HG03378 (cell line): Measurements from ENCODE around the gene ADAMTS6.
"Not testable (repeated sequence)": the region's sequence is repeated elsewhere in the genome, so short reads cannot be mapped to it uniquely, and the experiment has no call there.

ENCODE experiments used
- ATAC-seq: cut with Tn5 transposase; IDR thresholded peaks from one replicate; pipeline ENCODE4 v1.9.1; 2021; ENCODE audit warnings: mild to moderate bottlenecking, moderate library complexity; ENCODE audit not compliant: unreplicated experiment

ADAMTS6 gene

DNA sequence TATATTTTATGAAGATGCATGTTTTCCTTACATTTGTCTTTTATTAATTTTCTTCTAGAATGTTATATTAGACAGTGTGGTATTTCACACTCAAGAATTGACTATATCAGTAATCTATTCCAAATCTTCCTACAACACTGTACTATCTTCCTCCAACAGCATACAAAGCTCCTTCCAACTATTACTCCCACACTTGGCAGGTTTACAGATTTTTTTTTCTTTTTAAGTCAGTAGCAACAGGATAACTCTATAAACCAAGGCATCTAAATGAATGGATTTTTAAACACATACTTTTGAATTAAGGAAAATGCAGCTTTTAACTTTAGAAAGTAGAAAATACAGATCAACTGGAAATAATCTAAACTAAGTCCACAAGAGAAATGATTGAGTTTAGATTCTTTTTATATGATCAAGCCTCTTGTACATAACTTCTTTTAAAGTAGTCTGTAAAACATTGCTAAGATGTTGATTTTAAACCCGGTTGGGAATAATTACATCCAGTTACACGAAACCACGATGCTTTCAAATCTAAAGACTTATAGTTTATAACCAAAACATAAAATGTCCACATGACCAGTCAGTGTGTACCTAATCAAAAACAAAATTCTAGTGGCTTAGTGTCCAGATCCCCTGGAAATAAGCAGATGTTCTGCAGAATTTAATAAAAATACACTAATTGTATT is 281.6 kb downstream of the ADAMTS6 start:
- no peak for ATAC-seq

DNA sequence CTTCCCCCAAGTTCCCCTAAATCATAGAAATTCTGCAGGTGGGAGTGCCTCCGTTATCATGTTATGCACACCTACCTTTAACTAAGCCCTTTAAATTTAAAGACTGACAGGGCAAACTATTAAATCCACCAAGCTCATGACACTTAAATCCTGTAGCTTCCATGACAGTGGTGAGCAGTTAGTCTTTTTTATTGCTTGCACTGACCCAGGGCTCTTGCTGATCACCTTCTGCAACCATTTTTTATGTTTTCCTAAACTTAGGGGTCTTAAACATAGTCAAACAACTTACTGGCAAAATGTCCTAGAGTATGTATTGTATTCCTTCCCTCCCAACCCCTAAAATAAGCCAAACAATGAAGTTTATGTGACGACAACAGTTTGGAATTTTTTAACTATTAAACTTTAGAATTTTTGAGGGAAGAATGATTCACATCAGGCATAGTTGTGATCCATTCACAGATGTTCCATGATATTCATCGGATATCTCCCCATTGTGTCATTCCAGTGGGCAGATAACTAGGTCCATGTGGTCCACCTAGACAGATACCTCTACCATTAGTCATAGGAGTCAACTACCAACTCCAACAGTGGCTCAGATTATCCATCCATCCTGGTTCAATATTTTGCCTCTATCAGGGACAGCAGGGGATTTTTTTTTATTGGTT is 283.1 kb downstream of the ADAMTS6 start:
- no peak for ATAC-seq

DNA sequence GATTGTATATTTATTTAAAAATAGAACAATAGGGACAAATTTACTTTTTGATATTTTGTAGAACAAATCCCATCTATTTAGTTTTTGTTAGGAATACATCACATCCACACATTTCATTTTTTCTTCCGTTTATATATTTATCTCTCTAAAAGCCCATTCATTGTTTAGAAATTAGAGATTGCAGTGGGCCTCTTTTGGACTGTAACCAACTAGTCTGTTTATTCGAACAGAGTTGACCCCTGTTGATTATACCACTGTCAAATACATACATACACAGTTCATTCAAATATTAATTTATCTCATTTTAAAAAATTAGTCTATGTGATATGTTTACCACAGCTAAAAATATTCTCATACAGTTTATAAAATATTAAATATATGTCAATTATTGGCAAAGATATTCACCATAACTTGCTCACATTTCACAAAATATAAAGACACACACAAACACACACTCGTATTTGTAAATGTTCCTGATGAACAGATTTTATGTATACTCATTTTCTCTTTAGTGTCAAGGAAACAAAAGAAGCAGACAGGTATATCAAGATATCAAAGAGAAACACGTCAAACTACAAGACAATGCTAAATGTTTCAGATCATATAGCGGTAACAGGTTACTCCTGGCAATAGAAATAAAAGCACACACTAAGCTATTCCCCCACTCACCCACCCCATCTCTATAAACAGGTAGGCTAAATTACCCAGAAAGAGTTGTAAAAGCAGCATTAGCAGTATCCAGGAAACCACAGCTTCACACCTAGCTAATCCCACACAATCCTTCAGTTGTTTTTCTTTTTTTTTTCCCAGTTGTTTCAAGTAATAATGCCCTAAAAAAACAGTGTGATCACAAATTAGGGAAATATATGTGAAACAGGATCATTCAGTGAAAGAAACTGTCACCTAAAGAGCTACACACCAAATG is 283.9 kb downstream of the ADAMTS6 start:
- ATAC-seq: no peak

DNA sequence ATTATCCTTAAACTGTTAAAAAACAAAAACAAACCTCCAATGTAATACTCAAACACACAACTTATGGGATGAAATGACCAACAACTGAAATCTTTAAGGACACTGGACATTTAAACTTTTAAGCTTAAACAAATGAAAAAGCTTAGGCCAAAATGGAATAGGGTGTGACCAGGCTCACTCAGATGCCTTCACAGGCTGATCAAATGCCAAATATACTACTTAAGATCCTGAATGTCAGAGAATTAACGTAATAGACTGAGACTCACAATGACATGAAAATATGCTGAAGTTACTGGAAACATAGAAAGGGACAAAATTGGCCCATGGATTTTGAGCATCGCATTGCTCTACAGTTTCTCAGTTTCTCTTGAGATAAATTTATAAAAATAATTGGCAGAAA is 286.8 kb downstream of the ADAMTS6 start:
- no peak for ATAC-seq

DNA sequence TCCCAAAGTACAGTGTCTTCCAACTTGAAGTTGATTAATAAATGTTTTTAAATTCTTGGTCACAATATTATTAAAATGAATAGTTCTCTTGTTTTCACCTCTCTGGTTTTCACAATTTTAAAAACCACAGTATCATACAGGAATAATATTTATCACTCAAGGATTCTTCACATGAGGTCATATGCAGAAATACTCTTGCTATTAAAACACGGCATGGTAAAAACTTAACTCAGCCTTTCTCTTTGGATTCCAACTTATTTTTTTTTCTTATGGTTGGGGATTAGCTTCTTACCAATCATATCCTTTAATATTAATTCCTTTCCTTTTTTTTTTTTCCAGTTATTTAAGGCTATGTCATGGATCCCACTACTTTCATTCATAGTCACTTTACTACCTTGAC is 289.4 kb downstream of the ADAMTS6 start:
- ATAC-seq: no peak

DNA sequence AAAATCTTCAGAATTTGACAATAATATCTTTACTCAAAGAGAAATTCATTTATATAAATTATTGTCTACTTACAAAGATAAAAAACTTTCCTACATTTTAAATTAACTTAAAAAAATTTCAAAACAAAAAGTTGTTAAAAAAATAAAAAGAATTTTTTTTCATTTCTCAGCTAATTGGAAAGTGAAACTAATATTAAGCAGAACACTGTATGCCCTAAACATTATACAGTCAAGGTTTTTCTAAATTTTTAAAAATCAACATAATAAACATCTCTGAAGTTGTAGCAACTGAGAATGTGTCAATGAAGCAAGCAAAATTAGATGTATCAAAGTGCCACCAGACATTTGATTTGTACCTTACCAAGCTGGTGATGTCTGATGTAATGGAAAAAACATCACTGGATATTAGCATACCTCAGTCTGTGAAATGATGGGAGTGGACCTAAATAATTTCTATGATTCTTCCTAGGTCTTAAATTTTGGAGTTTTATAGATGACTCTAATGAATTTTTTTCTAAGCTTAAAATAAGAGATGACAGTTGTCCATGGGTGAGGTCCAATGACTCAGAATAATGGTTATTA is 290.1 kb downstream of the ADAMTS6 start:
- ATAC-seq: no peak

DNA sequence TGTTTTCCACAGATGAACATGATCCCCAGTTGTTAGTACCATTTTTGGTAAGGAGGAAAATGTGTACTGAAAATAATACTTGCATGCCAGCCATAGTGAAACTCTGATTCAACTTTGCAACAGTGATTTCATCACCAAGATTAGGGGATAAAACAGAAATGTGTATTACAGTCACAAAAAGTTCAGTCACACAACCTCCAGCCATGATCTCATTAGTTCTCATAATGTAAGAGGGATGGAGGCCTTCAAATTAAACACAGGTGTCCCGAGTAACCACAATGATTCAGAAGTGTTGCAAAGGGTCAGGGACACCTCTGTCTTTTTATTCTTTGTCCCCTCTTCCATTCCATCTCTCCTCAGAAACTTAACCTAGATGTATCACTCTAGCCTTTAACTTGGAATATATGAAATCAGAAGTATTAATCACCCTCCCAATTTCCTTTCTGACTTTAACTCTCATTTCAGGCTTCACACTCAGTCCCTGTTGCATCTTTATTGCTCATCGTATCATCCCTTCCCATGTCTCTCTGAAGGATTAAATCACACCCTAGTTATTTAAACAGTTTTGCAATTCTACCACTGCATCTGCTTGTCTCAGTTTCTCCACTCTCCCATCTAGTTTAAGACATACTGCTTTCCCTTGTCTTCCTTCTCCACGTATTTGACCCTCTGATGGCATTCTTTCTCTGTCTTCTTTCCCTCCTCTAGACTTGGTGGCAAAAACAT is 291.2 kb downstream of the ADAMTS6 start:
- peak; percentile 83 for ATAC-seq

DNA sequence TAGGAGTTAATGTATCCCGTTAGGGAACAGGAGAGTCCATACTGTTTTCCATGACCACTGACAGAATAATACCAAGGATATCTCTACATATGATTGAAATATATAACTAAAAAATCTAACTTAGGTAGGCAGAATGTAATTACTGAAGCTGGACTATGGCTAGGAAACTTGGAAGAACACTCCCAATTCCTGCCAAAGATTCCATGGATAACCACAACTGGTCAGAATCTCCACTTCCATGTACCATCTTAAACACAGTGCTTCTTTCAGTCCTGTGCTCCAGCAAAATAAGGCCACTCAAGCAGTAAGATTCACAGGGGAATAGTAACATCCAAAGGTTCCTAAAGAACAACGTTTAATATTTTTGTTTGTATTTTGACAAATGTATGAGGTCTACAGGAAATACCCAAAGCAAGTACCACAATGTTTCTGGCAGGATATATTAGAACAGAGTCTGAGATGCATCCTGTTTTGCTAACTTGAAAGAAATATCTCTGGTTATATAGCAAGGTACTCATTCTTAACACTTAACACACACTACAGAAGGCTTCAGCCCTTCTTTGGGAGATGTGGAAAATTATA is 295.0 kb downstream of the ADAMTS6 start:
- no peak for ATAC-seq

DNA sequence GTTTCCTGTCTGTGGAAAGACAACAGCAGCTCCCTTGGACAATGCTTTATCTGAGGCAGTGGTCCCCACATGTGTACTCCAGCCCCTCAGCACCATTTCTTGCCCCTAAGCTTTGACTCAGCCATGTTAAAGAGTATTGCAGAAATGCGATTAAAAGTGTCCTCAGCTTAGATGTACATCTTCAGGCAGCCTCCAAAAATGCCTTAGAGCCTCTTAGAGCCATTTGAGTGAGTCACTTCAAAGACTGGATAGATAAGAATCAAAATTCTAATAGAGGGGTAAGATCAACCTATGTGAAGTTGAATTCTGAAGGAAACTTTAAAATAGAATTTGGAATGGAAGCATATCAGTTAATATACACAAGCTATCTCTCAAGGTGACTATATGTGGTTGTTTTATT is 296.3 kb downstream of the ADAMTS6 start:
- ATAC-seq: no peak

DNA sequence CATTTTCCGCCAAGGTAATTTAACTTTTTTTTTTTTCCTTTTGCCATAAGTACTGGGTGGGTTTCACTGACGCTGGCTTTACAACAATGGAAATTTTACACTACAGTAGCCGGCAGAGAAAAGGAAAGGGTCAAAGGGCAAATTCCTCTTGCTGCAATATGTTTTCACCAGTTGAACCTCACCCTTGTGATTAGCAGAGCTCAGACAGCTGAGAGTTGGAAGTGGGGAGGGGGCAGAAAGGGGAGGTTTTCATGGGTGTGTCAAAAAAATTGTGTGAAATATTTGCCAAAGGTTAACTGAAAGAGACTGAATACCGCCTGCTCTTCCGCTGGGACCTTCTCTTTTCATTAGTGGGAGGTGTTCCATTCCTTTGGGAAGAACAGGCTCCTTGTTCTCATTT is 296.9 kb downstream of the ADAMTS6 start:
- ATAC-seq: no peak

DNA sequence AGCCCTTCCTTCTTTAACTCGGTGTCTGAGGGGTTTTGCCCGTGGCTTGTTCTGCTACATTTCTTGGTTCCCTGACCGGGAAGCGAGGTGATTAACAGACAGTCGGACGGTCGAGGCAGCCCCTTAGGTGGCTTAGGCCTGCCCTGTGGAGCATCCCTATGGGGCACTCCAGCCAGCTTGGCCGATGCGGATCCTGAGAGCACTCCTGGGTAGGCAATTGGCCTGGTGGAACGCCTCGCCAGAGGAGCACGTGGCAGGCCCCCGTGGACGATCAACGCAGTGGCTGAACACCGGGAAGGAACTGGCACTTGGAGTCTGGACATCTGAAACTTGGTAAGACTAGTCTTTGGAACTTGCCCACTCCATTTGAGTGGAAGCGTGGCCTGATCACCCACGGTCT is 307.5 kb downstream of the ADAMTS6 start:
- ATAC-seq: not testable (repeated sequence)

DNA sequence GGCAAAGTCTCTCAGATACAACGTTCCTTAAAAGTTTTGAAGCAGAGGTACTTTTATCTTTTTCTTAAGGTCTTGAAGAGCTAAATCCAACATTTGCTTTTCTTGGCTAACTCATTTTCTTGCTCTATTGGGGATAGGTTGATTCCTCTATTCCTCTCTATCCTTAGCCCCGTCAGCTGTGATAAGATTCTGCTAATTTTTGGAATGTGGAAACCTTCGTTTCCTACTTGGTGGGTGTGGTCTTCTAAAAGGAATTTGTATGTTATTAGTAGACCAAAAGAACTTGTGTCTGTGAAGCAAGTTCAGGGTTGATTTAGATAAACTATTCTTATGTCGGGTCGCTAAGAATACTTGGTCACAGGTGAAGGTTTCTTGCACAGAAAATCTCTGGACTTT is 308.6 kb downstream of the ADAMTS6 start:
- no peak for ATAC-seq

DNA sequence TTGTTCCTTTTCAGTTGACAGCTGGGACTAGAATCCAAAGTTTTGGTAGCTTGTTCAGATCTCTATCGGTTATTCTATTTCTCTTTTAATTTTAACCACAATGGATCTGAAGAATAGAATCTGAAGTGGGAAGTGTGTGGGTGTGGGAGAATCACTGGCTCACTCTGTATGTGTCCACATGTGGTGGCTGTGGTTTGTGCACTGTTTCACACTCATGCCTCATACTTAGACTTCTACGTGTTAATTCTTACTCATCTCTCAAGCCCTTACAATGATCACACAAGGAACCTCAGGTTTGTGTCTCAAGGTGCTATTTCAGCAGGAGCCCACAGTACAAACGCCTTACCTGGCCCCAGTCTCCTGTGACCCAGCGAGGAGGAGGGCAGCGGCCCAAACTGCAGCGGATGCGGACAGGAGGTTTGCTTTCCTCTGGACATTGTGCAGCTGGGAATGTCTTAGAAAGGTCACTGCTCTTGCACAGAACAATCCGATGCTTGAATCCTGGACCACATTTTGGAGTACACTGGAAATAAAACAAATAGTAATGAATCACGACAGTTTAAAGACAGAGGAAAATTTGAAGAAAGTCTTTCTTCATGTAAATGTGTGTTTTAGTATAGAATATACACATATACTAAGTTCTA is 309.1 kb downstream of the ADAMTS6 start:
- peak; percentile 100 for ATAC-seq

DNA sequence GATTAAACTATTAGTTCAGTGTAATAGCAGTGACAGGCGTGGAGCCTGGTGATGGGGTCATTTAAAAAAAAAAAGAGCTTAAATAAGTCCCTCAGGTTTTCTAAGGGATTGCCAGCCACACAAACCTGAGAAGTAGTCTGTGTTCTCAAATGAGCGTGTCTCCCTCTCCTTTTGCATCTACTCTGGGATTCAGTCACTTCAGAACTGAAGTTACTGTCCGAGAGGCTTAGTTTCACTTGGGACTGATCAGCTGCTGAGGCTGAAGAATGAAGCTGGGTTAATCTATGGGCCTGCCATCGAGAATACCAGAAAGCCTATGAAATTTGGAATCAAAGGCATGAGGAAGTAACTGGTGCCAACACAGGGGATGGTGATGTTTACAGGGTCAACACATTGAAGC is 310.1 kb downstream of the ADAMTS6 start:
- ATAC-seq: no peak

DNA sequence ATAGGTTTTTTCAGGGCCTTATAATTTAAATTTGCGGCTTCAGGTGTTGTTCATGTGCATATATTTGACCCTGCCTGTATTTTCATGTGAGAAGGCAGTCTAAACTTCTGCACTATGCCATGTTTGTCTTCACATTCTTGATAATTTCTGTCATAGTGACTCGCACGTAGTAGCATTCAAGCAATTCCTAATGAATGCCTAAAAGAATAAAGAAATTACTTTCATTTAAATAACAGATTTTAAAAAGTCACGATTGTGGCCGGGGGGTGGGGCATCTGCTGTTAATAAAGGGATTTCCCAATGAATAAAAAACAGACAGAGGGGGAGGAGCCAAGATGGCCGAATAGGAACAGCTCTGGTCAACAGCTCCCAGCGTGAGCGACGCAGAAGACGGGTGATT is 318.0 kb downstream of the ADAMTS6 start:
- no peak for ATAC-seq

DNA sequence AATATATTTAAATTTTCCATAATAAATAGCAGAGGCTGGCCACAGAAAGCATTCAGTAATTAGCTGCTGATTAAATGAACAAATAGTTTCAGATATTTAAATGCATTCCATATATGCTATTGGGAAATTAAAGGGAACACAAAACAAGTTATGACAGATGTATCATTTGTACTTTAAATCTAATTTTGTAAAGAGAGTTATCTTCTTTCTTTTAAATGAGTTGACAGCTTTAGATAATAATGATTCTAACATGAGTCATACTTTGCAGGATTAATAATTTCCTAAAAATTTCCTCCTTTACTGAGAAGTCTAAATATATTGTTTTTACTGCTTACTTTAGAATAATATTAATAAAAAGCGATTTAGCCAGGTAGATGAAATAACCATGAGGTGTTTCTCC is 320.1 kb downstream of the ADAMTS6 start:
- ATAC-seq: no peak

DNA sequence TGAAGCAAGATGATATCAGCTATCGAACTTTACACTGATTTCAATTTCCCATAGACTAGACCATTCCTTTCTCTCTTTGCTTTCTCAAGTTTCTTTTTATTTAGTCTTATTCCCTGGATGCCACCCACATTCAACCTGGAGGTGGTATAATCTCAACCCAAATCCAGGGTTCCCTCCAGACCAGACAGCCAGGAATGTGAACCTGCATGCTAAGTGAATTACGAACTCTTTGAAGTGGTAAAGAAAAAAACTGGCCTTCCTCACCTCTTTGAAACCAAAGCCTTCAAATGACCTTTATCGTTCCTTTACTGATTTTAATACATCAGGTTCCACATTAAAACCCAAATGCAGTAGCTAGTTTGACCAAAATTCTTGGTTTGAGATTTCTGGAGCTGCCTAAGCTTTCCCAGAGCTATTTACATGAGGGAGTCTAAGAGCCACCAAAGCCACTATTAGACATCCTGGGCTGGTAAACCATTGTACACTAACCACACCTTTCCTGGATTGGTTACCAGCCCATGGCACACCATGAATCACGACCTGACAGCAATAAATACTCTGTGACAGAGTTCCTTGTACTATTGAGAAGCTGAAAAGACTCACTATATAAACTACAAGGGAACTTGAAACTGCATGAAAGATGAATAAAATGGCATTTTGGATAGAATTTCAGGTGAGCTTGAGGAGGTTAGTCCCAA is 323.7 kb downstream of the ADAMTS6 start:
- no peak for ATAC-seq

DNA sequence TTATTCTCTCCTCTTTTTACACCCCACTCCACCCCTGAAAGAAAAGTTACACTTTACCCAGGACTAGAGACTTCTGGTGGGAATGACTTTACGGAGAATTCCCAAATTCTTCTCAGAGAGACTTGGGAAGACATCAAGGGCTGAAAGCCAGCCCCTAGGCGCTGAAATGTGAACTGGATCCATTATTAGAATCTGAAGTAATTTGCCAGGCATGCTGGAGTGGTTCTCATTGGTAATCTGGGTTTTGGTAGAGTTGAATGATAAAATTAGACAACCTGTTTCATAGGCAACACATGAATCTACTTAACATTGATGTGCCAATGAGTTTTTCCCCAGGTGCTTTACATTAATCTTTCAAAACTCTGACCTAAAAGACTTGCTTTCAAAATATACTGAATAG is 324.8 kb downstream of the ADAMTS6 start:
- ATAC-seq: no peak

DNA sequence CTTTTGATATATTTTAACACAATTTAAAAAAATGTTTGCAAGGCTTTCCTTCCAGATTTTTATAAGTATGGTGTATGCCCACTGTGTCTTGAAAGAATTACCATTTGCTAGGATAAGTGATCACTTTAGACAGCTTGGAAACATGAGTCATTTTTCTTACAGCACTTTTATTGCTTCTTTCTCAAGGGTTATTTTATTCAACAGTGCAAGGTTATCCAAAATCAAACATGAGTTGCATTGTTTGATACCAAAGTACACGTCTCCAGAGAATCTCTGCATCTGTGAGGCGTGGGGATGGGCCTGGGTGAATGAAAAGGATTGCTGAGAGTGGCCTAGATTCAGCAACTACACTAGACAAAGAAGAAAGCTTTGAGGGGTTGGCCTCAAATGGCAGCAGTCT is 329.6 kb downstream of the ADAMTS6 start:
- ATAC-seq: no peak
